EL (cell line): ENCODE results near the gene EXOC2.

Experiments used
- DNase-seq: peaks from one replicate; pipeline ENCODE4 v3.0.0-alpha.2; 2016

Gene EXOC2

GRCh38 chr6:455006-455585, 237.8 kb downstream of the EXOC2 start:
- DNase-seq: no peak

- DNase-seq: no peak
Measured at GRCh38 chr6:454148-454991, 238.6 kb downstream of the EXOC2 start.

GRCh38 chr6:453152-453551, 239.8 kb downstream of the EXOC2 start:
- DNase-seq: no peak

DNA sequence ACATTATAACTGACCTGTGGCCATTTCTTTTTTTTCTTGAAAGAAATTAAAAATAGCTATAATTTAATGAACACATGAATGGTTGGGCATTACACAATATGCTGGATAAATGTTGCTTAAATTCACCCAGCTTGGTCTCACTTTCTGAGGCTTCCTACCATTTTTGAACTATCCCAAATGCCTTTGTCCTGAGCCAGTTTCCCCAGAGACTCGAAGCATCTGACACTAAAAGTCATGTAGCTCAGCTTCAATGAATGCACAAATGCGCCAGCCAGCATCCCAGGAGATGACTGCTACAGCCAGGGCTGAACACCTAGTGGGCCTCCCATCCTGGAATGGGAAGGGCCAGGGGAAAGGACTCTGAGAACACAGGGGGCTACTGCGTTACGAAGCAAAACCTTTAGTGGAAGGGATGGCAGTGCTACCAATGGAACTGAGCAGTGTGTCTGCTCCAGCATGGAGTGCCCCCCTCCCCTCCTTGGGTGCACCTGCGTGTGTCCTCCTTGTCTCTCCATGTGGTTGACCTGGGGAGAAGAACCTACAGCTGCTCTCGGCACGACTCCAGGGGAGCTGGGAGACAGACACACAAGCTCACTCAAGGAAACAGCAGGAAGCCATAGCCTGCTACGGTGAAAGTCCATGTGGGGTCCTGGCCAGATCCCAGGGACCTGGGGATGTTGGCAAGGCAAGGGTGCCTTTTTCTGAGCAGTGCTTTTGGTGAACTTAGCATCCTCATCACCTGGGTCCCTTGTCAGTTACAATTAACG, 240.5 kb downstream of the EXOC2 start:
- DNase-seq: no peak

- DNase-seq: no peak
Measured at GRCh38 chr6:451847-452246, 241.1 kb downstream of the EXOC2 start.

GRCh38 chr6:451336-451735, 241.6 kb downstream of the EXOC2 start:
- DNase-seq: no peak

GRCh38 chr6:449486-450419, 243.2 kb downstream of the EXOC2 start:
- DNase-seq: no peak

GRCh38 chr6:449057-449430, 243.9 kb downstream of the EXOC2 start:
- no peak for DNase-seq

- no peak for DNase-seq
Measured at GRCh38 chr6:448296-449056, 244.5 kb downstream of the EXOC2 start.

DNA sequence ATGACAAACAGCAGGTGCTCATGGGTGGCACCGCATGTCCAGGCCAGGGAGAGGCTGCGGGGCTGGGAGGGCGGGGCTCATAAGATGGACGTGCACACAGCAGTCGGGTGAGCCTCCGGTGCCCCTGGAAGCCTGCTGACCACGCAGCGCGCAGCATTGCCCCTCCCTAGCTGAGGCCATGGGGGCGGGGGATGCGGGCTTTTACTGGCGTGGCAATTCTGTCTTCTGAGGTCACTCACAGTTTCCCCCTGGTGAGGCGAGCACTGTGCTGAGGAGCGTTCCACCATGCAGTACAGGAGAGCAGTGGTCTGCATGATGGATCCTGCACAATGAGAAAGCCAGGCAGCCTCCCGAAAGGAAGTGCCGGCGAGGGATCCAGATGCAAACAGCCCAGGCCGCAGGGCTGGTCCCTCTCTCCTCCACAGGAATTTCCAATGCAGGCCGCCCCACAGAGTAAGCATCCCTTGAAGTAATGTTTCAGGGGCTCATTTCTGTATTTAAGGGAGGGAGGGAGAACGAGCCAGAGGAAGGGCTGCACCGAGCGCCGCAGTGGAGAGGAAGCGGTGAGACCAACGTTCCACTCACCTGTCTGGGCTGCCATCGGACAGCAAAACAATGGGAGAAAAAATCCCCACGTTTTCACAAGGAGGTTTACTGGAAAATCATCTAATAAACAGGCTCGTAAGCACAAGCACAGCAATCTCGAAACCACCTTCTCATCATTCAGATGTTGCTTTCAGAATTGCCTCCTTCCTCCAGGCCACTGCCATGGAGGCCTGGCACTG, 245.4 kb downstream of the EXOC2 start:
- no peak for DNase-seq

GRCh38 chr6:446418-447366, 246.2 kb downstream of the EXOC2 start:
- DNase-seq: no peak

- no peak for DNase-seq
Measured at GRCh38 chr6:445571-446417, 247.1 kb downstream of the EXOC2 start.

GRCh38 chr6:444653-445275, 248.2 kb downstream of the EXOC2 start:
- DNase-seq: no peak

- DNase-seq: no peak
Measured at GRCh38 chr6:443621-444159, 249.2 kb downstream of the EXOC2 start.

GRCh38 chr6:441126-441920, 251.6 kb downstream of the EXOC2 start:
- DNase-seq: no peak

DNA sequence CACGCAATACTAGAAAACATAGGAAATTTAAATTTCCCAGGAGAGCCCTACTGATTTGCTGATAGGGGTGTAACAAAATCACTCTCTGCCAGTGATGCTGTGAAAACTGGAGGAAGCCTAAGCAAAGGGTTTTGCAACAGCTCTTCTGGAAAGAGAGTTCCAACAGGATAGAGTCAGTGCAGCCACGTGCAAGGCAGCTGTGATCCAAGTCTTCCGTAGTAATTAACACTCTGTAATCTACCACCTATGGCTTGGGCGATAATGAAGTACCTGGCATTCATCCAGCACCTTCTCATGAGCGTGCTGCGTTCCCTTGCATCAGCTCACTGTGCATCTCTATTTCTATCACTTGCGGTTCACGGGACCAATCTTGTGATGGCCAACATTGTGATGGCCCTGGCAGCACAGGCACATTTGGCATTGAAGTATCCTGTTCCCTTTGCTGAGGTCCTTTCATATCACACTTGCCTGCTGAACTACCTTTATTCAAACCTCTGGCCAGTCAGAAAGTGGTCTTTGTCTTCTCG, 253.2 kb downstream of the EXOC2 start:
- no peak for DNase-seq

DNA sequence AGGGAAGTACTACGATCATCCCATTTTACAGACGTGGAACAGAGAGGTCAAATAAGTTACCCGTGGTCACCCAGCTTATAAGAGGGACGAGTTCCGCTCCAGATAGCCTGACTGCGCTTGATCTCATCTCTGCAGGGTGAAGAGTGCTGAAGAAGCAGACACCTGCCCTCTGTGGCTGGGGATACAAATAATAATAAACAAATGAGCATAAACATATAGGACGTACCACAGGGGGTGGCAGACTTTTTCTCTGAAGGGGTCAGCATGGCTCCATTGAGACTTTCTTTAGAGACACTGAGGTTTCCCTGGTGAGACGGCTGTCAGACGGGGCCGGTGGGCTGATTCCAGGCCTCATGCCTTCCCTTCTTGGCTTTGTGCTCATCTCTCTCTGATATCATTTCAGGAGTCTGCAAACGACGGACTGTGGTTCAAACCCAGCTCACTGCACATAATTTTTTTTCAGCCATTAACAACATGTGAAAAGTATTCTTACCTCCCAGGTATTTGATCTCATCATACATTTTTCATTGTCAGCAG, 254.2 kb downstream of the EXOC2 start:
- no peak for DNase-seq
